ENCODE measurements around the gene MYO16.

MYO16 gene

DNA sequence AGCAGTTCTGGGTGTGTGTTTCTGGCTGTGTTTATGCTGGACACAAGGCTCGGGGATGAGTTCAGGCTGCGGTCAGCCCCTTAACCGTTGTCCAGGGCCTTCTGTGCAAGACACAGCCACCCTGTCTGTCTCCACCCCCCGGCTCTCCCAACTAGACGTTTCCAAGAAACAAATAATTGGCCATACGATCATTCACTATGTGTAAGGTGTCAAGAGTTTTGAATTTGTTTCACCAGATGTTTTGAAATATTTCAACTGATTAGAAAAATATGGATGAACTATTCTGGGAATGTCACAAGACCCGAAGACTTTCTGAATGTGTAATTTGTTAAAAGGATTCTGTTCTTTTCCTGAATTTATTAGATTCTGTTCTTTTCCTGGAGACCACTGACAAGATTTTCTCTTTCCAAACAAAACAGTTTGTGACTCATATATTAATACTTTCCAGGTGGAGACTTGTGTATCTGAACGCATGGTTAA is 318.2 kb downstream of the MYO16 start:
- DNase-seq: no peak

DNA sequence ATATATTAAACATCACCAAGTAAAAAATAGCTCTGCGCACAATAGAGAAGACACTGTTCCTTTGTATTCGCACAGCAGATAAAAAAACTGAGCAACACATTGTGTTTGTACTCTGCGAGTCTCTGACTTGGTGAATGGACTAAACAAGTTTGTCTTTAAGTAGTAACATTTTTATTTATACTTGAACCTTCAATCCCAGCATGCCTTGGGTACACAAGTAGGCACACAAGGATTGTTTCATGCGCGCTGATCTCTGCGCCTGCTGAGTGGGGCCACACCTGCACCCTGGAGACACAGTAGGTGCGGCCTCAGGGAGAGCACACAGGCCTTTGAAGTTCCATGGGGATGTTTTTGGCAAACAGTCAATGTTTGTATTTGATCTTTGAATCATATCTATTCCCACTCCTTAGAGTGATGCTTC is 318.9 kb downstream of the MYO16 start:
- no peak for DNase-seq

- no peak for DNase-seq
Measured at GRCh38 chr13:108950333-108951010, 321.1 kb downstream of the MYO16 start.

- DNase-seq: no peak
Measured at GRCh38 chr13:108955741-108956140, 326.3 kb downstream of the MYO16 start.

GRCh38 chr13:108957369-108958012 is 328.1 kb downstream of the MYO16 start:
- DNase-seq: no peak

GRCh38 chr13:108958013-108958376 is 328.6 kb downstream of the MYO16 start:
- no peak for DNase-seq

GRCh38 chr13:108959234-108959633 is 329.8 kb downstream of the MYO16 start:
- no peak for DNase-seq

GRCh38 chr13:108960006-108960405 is 330.6 kb downstream of the MYO16 start:
- no peak for DNase-seq

GRCh38 chr13:108961542-108962125 is 332.2 kb downstream of the MYO16 start:
- peak; percentile 4 for DNase-seq

- no peak for DNase-seq
Measured at GRCh38 chr13:108962654-108963053, 333.2 kb downstream of the MYO16 start.

DNA sequence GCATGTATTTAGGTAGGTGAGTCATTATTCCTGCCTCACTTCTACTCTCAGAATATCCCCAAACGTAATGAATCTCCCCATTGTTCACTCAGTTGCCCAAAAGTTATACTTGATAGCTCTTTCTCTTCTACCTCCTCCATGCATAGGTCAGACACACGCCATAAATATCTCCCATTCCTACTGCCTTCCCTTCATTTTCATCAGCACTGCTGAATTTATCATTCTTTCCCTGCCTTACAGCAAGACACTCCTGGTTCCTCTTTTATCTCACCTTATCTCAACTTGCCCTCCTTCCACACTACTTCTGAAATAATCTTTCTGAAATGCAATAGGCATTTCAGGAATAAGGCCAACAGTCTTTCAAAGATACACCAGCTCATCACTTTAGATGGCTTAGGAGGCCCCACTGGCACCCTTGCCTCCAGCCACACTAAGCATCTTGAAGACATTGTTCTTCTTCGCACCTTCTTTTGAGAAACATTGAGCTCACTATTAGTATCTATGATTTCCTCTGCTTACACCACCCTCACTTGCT is 333.9 kb downstream of the MYO16 start:
- no peak for DNase-seq

DNA sequence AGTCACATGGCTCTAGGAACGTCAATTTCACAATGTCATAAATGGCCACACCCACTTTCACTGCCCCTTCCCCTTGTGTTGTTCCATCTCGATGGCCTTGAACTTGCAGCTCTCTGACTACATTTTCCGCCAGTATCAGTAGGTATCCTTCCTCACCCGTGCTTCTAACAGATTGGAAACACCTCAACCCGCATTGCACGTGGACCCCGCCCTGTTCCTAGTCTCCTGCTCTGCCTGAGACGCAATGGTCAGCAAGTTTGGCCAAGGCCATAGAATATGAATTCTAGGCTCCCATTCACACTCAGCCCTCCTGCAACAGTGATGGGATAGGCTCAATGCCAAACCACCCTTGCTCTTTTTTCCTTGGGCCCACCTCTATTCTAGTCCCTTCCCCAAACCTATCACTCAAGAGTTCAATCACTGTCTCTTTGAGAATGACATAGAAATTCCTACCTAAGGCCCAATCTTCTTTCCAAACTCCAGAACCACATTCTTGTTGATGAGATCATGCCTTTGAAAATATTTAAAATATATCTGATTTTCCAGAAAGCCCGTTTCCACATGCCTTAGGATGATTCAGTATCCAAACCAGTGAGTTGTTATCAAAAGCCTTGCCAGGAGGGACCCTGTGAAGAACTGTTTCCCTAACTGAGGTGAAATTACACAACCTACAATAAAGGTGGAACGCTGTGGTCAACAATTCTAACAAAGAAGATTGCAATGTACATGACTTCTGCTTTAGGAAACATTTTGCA is 334.6 kb downstream of the MYO16 start:
- no peak for DNase-seq

GRCh38 chr13:108964606-108965005 is 335.2 kb downstream of the MYO16 start:
- no peak for DNase-seq

DNA sequence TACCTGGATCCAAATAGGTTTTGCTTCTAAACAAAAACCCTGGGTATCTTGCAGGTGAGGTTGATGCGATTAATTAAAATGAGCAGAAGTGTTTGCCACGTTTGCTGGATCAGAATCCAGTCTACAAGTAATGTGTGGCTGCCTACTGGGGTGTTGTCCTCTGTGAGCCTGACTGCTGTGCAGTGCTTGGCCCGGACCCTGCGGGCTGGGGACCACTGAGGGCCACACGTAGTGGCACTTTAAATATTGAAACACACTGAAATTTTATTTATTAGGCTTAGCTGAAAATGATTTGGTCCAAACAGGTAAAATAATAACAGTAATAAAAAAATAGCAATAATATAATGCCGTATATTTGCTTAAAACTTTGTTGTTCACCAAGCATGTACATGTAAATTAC is 338.0 kb downstream of the MYO16 start:
- DNase-seq: no peak

DNA sequence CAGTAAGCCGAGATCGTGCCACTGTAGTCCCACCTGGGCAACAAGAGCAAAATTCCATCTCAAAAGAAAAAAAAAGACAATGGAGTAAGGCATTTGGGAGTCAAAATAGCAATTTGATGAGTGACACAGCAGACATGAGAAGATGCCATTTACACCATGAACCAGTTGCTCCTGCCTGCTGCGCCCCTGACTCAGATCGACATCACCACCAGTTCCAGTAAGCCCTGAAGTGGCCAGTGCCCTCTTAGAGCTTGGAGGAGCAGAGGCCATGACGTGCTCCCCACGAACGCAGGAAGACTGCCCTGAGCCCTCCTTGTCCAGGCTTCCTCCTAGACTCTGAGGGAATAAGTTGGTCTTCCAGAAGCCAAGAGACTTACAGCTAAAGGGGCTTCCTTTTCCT is 339.2 kb downstream of the MYO16 start:
- DNase-seq: no peak

DNA sequence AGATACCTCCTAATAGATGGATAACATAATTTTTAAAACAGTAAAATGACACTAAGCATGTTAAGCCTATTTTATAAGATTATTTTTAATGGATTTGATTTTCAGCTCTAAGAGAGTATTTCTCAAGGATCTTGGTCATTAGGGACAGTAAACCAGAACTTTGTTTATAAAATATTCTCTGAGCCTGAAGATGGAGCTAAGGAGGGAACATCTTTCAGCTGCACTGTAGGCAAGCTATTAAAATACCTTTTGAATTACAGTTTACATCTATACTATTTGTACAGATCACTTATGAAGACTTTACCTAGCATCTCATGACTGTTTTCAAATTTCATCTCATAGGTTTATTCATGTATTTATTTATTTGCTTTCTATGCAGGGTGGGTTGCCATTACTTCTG is 345.3 kb downstream of the MYO16 start:
- no peak for DNase-seq

DNA sequence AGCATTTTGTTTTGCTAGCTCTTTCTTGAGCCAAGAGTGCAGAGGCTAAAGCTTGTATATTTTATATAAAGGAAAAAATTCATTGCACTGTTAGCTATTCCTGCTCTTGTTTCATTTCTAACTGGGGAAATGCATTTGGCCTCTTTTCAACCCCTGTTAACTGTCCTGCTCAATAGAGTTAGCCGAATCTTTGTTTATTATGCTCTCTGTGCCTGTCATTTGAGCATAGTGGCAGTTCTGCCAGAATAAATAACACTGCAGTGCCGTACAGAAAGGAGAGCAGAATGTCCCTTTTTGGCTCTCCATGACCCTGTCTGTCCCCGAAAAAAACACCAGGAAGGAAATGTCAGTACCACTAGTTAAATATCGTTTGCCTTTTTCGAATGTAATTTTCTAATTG is 350.8 kb downstream of the MYO16 start:
- DNase-seq: no peak

GRCh38 chr13:108981407-108981806 is 352.0 kb downstream of the MYO16 start:
- DNase-seq: no peak

DNA sequence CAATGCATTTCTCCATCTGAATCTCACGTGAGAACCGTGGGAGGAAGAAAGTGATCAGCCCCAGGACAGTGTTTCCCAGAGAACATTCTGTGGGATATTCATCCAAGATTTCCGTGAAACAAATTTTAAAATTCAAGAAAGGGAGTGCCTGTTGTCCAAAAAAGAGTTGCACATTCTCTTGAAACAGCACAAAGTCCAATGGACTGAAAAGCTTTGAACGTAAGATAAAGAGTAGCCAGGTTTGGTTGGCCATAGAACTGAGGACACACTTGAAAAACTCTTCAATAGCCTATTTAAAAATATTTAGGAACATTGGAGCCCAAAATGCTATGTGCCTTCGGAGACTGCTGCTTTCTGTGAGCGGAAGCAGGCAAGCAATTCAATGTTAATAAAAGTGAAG is 353.9 kb downstream of the MYO16 start:
- no peak for DNase-seq

DNA sequence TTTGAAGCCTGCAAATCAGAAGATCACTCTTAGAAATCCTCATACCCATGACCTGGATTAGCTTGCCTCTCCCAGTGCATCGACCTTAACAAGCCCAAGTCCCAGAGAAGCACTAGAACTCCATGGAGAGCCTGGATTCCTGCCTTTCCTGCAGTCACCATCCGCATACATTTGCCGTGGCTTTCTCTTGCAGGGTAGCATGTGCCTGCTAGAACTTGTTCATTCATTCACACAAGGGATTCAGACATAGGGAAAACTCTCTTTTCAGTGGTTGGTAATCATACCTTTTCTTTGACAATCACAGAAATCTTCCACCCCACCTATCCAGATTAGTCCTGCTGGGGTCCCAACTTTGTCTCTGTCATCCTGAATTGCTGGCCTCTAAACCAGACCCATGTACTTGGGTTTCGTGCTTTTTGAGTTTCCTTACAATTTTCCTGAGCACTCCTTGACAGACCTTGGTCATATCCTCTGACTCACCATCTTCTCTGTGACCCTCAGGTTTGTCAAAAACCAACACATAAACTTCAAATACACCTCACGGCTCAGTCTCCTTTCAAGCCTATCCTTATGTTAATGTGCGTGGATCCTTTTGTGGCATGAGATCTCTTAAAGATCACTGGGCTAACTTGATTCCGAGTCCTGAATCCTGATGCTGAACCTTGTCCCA is 355.0 kb downstream of the MYO16 start:
- no peak for DNase-seq

DNA sequence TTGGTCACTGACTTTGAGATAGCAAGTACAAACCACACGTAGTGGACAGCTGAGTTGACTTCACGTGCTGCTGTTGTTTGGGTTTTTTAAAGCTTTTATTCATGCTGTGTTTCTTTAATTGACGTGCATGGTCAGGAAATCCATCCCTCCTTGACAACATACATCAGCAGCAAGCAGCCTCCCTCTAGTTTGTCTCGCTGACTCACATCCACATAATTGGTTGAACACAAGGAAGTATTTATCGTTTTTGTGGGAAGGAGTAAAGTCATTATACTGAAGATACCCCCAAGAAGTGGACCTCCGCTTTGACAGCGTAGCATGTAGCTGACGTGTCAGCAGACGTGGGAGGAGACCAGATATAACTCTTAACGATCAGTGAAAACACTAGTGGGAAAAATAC is 355.8 kb downstream of the MYO16 start:
- DNase-seq: no peak

DNA sequence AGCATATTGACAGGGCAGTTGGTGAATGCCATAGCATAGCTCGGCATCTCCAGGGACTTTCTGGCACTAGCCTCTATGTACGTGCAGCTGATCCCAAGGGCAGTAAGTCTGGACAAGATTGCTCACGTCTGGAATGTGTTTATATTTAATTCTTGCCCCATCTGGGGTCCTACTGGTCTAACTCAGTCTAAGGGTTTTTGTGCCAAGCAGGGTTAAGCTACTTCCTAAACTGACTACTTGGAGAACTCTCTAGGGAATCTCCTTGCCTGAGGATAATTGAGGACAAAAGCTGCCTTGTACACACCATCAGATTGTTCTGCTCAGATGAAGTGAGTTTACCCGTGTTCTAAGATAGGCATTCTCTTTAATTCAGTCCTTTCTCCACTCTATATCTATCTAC is 358.1 kb downstream of the MYO16 start:
- DNase-seq: no peak

- no peak for DNase-seq
Measured at GRCh38 chr13:108987944-108988343, 358.5 kb downstream of the MYO16 start.
